Fibroblast of the aortic adventitia (primary cell): ENCODE measurements around the gene RNF175. TPM values are rescaled to one million over a fixed set of nuclear protein-coding genes. Genes with fewer than 3 reads are reported as not detected.

ENCODE experiments used
- DNase-seq: peaks from one replicate; pipeline ENCODE4 v3.0.0-alpha.2; 2010; ENCODE audit warnings: low read depth
- H3K4me3 ChIP-seq: 2 replicates; pipeline ENCODE4 v1.5.1; 2011; ENCODE audit warnings: low read depth, mild to moderate bottlenecking, control low read depth, low read length, moderate library complexity
- CTCF ChIP-seq: IDR thresholded peaks from 2 replicates; pipeline ENCODE4 v1.5.1; 2011; ENCODE audit warnings: mild to moderate bottlenecking, low read length, control low read depth, inconsistent platforms; ENCODE audit not compliant: insufficient read depth
- total RNA-seq: library from RNA; depleted of rRNA; stranded (reverse); fragments of >200 nt; gene quantifications from 2 replicates; pipeline ENCODE4 v1.2.3, GENCODE V29; 2012; ENCODE audit warnings: low replicate concordance

RNF175 gene
- total RNA-seq, 1 donor, result not detected

- DNase-seq, result peak; percentile 65
- no peak for TF ChIP-seq CTCF
- no peak overlapping the region for H3K4me3 ChIP-seq
Observed at GRCh38 chr4:153661215-153661822, 98.5 kb downstream of the RNF175 start.

Other genes starting within 250 kb of the RNF175 start
- gene TLR2, start 75.7 kb downstream of the RNF175 start, total RNA-seq, result not detected in 2 replicates
- 0.27 and 1.8 TPM in 2 replicates for gene SFRP2, start 29.1 kb upstream of the RNF175 start, total RNA-seq